ENCODE measurements around the gene CLDN20. TPM values are rescaled to one million over a fixed set of nuclear protein-coding genes. Genes with fewer than 3 reads are reported as not detected.
"Not testable (repeated sequence)": the region's sequence is repeated elsewhere in the genome, so short reads cannot be mapped to it uniquely, and the experiment has no call there.

The CLDN20 gene
- total and polyA plus RNA-seq, 2 donors (not counting 3 experiments of a cell fraction or from before 2014, with no cell fraction given) = not detected

DNA sequence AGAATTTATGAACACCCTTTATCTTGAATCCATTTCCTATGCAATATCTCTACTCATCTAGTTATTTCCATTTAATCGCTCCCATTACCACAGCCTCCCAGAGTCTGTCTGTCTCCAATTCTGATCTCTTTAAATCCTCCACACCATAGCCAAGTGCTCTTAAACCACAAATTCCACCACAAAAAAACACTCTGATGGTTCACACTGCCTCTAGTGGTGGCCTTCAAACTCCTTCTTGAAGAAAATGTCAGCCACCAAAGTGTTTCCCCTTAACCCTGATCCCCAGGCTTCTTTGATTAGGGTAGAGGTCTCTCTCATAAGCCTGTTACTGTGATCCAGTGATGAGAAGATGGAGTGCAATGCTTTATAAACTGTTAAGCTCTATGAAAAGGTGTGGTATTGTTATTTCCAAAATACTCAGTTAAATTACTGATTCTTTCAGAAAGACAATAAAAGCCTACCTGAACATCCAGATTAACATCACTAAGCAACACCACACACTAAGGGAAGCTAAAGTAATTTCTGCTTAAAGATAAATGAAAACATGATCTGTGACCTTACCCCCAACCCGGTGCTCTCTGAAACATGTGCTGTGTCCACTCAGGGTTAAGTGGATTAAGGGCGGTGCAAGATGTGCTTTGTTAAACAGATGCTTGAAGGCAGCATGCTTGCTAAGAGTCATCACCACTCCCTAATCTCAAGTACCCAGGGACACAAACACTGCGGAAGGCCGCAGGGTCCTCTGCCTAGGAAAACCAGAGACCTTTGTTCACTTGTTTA lies 4.5 kb downstream of the CLDN20 start:
- H3K36me3 ChIP-seq (ENCODE audit: control insufficient read depth in 2 of 2, extremely low read depth in 1 of 2, insufficient read depth in 2 of 2, low read length in 2 of 2); dilution Hi-C loops (cut with MboI; ENCODE audit: extremely low pct_ligation_motif_present, low sequenced_read_pairs); H3K4me3 ChIP-seq (replicated peaks in 1 of 3; ENCODE audit: insufficient read depth in 1 of 3, low read depth in 1 of 3, low read length in 3 of 3); H3K27ac ChIP-seq (ENCODE audit: insufficient read depth, low read depth, low read length); H2AFZ ChIP-seq (ENCODE audit: low read depth, low read length); POLR2A ChIA-PET; H3K9me3 ChIP-seq (replicated peaks; ENCODE audit: control insufficient read depth, insufficient read depth, low read length); H3K4me2 ChIP-seq (ENCODE audit: insufficient read depth, low read length); BruUV-seq (replicated peaks); H3K27me3 ChIP-seq (ENCODE audit: control insufficient read depth in 2 of 2, insufficient read depth in 2 of 2, low read length in 2 of 2); H3K9ac ChIP-seq (replicated peaks; ENCODE audit: extremely low read depth, insufficient read depth, low read length); FAIRE-seq; H3K9me1 ChIP-seq (replicated peaks; ENCODE audit: control insufficient read depth, extremely low read depth, insufficient read depth, low read length); H4K20me1 ChIP-seq (replicated peaks; ENCODE audit: control insufficient read depth, extremely low read depth, insufficient read depth, low read length): not testable (repeated sequence)
- CTCF ChIA-PET = interaction anchor here (0.7 to 1.7 kb wide), 7 partner anchors 9 to 95 kb away, joined by 3 to 6 read pairs (median 3); no protein-coding TSS in a partner anchor
- H3K79me2 ChIP-seq (ENCODE audit: control insufficient read depth, insufficient read depth, low read length) = peaks cover 22% of the 10 kb centered on the region
- DNase-seq (ENCODE audit: low read depth, low spot score) = peak; percentile 47
- intact Hi-C loops (cut with micrococcal nuclease) = loop anchor here (1.0 kb wide), 1 partner anchor 91 kb away; no protein-coding TSS in a partner anchor
- TF ChIP-seq, protein P1, sequence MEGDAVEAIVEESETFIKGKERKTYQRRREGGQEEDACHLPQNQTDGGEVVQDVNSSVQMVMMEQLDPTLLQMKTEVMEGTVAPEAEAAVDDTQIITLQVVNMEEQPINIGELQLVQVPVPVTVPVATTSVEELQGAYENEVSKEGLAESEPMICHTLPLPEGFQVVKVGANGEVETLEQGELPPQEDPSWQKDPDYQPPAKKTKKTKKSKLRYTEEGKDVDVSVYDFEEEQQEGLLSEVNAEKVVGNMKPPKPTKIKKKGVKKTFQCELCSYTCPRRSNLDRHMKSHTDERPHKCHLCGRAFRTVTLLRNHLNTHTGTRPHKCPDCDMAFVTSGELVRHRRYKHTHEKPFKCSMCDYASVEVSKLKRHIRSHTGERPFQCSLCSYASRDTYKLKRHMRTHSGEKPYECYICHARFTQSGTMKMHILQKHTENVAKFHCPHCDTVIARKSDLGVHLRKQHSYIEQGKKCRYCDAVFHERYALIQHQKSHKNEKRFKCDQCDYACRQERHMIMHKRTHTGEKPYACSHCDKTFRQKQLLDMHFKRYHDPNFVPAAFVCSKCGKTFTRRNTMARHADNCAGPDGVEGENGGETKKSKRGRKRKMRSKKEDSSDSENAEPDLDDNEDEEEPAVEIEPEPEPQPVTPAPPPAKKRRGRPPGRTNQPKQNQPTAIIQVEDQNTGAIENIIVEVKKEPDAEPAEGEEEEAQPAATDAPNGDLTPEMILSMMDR (IDR thresholded peaks at IDR 0.05; ENCODE audit: extremely low read depth in 1 of 2, insufficient read depth in 1 of 2, low read depth in 1 of 2, low read length in 2 of 2) = peak; percentile 53 to 72
- H3K4me1 ChIP-seq (ENCODE audit: control insufficient read depth, extremely low read depth, insufficient read depth, low read length) = peaks cover 19% of the 10 kb centered on the region

DNA sequence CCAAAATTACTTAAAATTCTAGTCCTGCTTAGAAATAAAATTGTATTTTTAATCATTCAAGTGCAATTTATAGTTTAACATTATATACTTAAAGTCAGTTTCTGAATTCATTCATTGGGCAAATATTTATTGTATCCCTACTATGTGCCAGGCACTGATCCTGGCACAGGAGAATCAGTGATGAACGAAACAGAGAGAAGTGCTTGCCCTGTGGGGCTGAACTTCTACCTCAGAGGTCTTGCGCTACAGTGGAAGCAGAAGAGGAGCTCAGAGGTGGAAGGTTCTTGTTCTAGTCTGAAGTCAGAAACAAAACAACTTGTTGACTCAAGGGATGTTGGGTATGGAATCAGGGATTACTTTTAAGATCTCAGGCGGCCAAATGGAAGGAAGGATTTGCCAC lies 6.0 kb downstream of the CLDN20 start:
- no TSS peak for BruUV-seq (replicated peaks)
- ChIA-PET POLR2A (no interaction called here), CTCF (interaction anchor here (1.0 to 1.5 kb wide), 3 partner anchors 92 to 343 kb away, joined by 3 to 4 read pairs (median 4); no protein-coding TSS in a partner anchor)
- Histone ChIP-seq H4K20me1 (replicated peaks; ENCODE audit: control insufficient read depth, extremely low read depth, insufficient read depth, low read length) (no peaks in the 10 kb centered on the region), H3K4me3 (replicated peaks in 1 of 3; ENCODE audit: insufficient read depth in 1 of 3, low read depth in 1 of 3, low read length in 3 of 3) (no peak overlapping the region), H3K9me1 (replicated peaks; ENCODE audit: control insufficient read depth, extremely low read depth, insufficient read depth, low read length) (no peaks in the 10 kb centered on the region), H3K4me2 (ENCODE audit: insufficient read depth, low read length) (no peak overlapping the region), H3K79me2 (ENCODE audit: control insufficient read depth, insufficient read depth, low read length) (peaks cover 17% of the 10 kb centered on the region), H2AFZ (ENCODE audit: low read depth, low read length) (no peak overlapping the region), H3K4me1 (ENCODE audit: control insufficient read depth, extremely low read depth, insufficient read depth, low read length) (peaks cover 32% of the 10 kb centered on the region), H3K9me3 (replicated peaks; ENCODE audit: control insufficient read depth, insufficient read depth, low read length) (no peaks in the 10 kb centered on the region), H3K27ac (ENCODE audit: insufficient read depth, low read depth, low read length) (no peak overlapping the region), H3K36me3 (ENCODE audit: control insufficient read depth in 2 of 2, extremely low read depth in 1 of 2, insufficient read depth in 2 of 2, low read length in 2 of 2) (no peaks in the 10 kb centered on the region), H3K27me3 (ENCODE audit: control insufficient read depth in 2 of 2, insufficient read depth in 2 of 2, low read length in 2 of 2) (no peaks in the 10 kb centered on the region), H3K9ac (replicated peaks; ENCODE audit: extremely low read depth, insufficient read depth, low read length) (no peak overlapping the region)
- TF ChIP-seq JUN (IDR thresholded peaks at IDR 0.05; ENCODE audit: borderline replicate concordance, insufficient read depth, insufficient read length, low read depth) = no peak
- TF ChIP-seq, protein P2, sequence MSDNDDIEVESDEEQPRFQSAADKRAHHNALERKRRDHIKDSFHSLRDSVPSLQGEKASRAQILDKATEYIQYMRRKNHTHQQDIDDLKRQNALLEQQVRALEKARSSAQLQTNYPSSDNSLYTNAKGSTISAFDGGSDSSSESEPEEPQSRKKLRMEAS (IDR thresholded peaks at IDR 0.05; ENCODE audit: insufficient read depth, insufficient read length) = no peak
- TF ChIP-seq, protein P1 (IDR thresholded peaks at IDR 0.05; ENCODE audit: extremely low read depth in 1 of 2, insufficient read depth in 1 of 2, low read depth in 1 of 2, low read length in 2 of 2) = no peak
- no peak for TF ChIP-seq POLR2AphosphoS5 (IDR thresholded peaks at IDR 0.05; ENCODE audit: insufficient read depth, low read depth, low read length)
- TF ChIP-seq FOS (IDR thresholded peaks at IDR 0.05; ENCODE audit: borderline replicate concordance, insufficient read depth, low read length) = no peak
- no peak for TF ChIP-seq GATA2 (IDR thresholded peaks at IDR 0.05; ENCODE audit: insufficient read depth, insufficient read length, low read depth, low read length)
- no peak for TF ChIP-seq POLR2A (IDR thresholded peaks at IDR 0.05; ENCODE audit: low read depth, low read length)
- no peak for TF ChIP-seq MYC (IDR thresholded peaks at IDR 0.05; ENCODE audit: low read depth, low read length)
- TF ChIP-seq EZH2 (IDR thresholded peaks at IDR 0.05; ENCODE audit: borderline replicate concordance, low read depth, low read length, severe bottlenecking) = no peak
- intact Hi-C loops (cut with micrococcal nuclease) = no loop called here
- dilution Hi-C loops (cut with MboI; ENCODE audit: extremely low pct_ligation_motif_present, low sequenced_read_pairs) = no loop called here
- DNase-seq (ENCODE audit: low read depth, low spot score) (no peak), FAIRE-seq (no peak)

All from endothelial cell of umbilical vein (primary cell).